Measurements from ENCODE around the gene SULT2A1. TPM values are rescaled to one million over a fixed set of nuclear protein-coding genes. Genes with fewer than 3 reads are reported as not detected.

The SULT2A1 gene
- total and polyA plus RNA-seq, 2 of the 4 experiments (the other 2 are of a cell fraction) = not detected

DNA sequence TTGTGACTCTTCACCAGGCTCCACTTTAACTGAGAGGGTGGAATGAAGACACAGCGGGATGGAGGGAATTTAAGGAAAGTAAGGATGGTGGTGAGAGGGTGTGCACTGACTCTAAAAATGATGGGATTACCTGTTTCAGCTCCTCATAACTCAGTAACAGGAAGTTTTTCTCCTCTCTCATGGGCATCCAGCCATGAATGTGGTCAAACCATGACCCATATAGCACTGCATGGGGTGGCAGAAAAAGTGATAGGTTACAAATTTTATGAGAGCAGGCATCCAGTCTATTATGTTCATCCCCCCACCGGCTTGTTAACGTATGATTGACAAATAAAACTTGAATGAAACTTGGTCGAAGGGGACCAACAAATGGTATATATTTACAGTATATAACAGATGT lies 7.2 kb downstream of the SULT2A1 start:
- H2AK5ac ChIP-seq (ENCODE audit: low read depth, low read length) = no peak overlapping the region
- H3K79me1 ChIP-seq (ENCODE audit: low read depth in 1 of 2, low read length in 2 of 2) = no peaks in the 10 kb centered on the region
- H3K36me3 ChIP-seq (ENCODE audit: control insufficient read depth, insufficient read depth, low read length) = no peaks in the 10 kb centered on the region
- H4K20me1 ChIP-seq (ENCODE audit: insufficient read depth, low read length) = no peaks in the 10 kb centered on the region
- no peaks in the 10 kb centered on the region for H3K4me1 ChIP-seq (ENCODE audit: control insufficient read depth, insufficient read depth, low read length)
- no peaks in the 10 kb centered on the region for H3K27me3 ChIP-seq (ENCODE audit: control insufficient read depth, insufficient read depth, low read length)
- no peak overlapping the region for H2BK5ac ChIP-seq (ENCODE audit: low read depth, low read length, poor library complexity, severe bottlenecking)
- no peak overlapping the region for H2BK15ac ChIP-seq (ENCODE audit: low read depth, low read length)
- no peak overlapping the region for H4K5ac ChIP-seq (ENCODE audit: low read depth, low read length)
- H2BK120ac ChIP-seq (ENCODE audit: low read depth, low read length) = no peak overlapping the region
- no peak overlapping the region for H3K4me2 ChIP-seq (ENCODE audit: low read depth, low read length)
- H3K56ac ChIP-seq (ENCODE audit: extremely low read depth, insufficient read depth, low read length) = no peak overlapping the region
- ChIA-PET POLR2A (ENCODE audit: unreplicated experiment) (no interaction called here), CTCF (interaction anchor here (0.7 kb wide), 1 partner anchor 322 kb away, joined by 3 read pairs; no protein-coding TSS in a partner anchor)
- no peak overlapping the region for H3K18ac ChIP-seq (ENCODE audit: low read depth, low read length)
- no peak overlapping the region for H2AFZ ChIP-seq (replicated peaks; ENCODE audit: low read length, poor library complexity)
- no peak overlapping the region for H3K4ac ChIP-seq (ENCODE audit: low read depth, low read length)
- H3K4me3 ChIP-seq (ENCODE audit: insufficient read depth, low read depth, low read length) = no peak overlapping the region
- no peak overlapping the region for H3K23ac ChIP-seq (ENCODE audit: low read depth, low read length)
- WGBS, 2 experiments (ENCODE audit: extremely low coverage in 2 of 2, insufficient read length in 1 of 2) = no CpG with 5 or more reads among the region's 4 CpGs
- H3K14ac ChIP-seq (replicated peaks; ENCODE audit: low read depth, low read length) = no peak overlapping the region
- in situ Hi-C loops (cut with MboI; ENCODE audit: low sequenced_read_pairs) (no loop called here), intact Hi-C loops (cut with micrococcal nuclease) (no loop called here), dilution Hi-C loops (cut with HindIII; ENCODE audit: low sequenced_read_pairs, unreplicated experiment) (no loop called here)
- H3K27ac ChIP-seq (ENCODE audit: insufficient read depth, low read length) = no peak overlapping the region
- no peak overlapping the region for H4K8ac ChIP-seq (ENCODE audit: low read depth in 2 of 2, low read length in 2 of 2)
- no peak overlapping the region for H2AK9ac ChIP-seq (replicated peaks; ENCODE audit: low read depth, low read length, poor library complexity)
- no peaks in the 10 kb centered on the region for H3K9me1 ChIP-seq (ENCODE audit: insufficient read depth, low read length)
- H3K9ac ChIP-seq (ENCODE audit: low read depth, low read length) = no peak overlapping the region
- TF ChIP-seq MXI1 (IDR thresholded peaks at IDR 0.05; ENCODE audit: borderline replicate concordance, low read depth, low read length) (no peak), CHD1 (IDR thresholded peaks at IDR 0.05; ENCODE audit: low read depth, low read length) (no peak), MAZ (IDR thresholded peaks at IDR 0.05; ENCODE audit: borderline replicate concordance, low read depth, low read length) (no peak), RCOR1 (IDR thresholded peaks at IDR 0.05; ENCODE audit: insufficient replicate concordance, low read length) (no peak), FOS (IDR thresholded peaks at IDR 0.05; ENCODE audit: low read depth, low read length) (no peak), MAFK (IDR thresholded peaks at IDR 0.05; ENCODE audit: low read depth, low read length) (no peak), RAD21 (IDR thresholded peaks at IDR 0.05; ENCODE audit: low read length) (no peak), CEBPB (IDR thresholded peaks at IDR 0.05; ENCODE audit: low read depth, low read length) (no peak), RFX5 (IDR thresholded peaks at IDR 0.05; ENCODE audit: low read depth, low read length) (no peak), SMC3 (IDR thresholded peaks at IDR 0.05; ENCODE audit: low read depth, low read length) (no peak), BHLHE40 (IDR thresholded peaks at IDR 0.05; ENCODE audit: low read depth, low read length) (no peak), NFE2L2 (IDR thresholded peaks at IDR 0.05; ENCODE audit: low read depth, low read length) (no peak), POLR2A (IDR thresholded peaks at IDR 0.05; ENCODE audit: low read depth, low read length) (no peak)
- TF ChIP-seq, protein P1, sequence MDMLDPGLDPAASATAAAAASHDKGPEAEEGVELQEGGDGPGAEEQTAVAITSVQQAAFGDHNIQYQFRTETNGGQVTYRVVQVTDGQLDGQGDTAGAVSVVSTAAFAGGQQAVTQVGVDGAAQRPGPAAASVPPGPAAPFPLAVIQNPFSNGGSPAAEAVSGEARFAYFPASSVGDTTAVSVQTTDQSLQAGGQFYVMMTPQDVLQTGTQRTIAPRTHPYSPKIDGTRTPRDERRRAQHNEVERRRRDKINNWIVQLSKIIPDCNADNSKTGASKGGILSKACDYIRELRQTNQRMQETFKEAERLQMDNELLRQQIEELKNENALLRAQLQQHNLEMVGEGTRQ (IDR thresholded peaks at IDR 0.05; ENCODE audit: low read depth, low read length) = no peak
- TF ChIP-seq, protein P2, sequence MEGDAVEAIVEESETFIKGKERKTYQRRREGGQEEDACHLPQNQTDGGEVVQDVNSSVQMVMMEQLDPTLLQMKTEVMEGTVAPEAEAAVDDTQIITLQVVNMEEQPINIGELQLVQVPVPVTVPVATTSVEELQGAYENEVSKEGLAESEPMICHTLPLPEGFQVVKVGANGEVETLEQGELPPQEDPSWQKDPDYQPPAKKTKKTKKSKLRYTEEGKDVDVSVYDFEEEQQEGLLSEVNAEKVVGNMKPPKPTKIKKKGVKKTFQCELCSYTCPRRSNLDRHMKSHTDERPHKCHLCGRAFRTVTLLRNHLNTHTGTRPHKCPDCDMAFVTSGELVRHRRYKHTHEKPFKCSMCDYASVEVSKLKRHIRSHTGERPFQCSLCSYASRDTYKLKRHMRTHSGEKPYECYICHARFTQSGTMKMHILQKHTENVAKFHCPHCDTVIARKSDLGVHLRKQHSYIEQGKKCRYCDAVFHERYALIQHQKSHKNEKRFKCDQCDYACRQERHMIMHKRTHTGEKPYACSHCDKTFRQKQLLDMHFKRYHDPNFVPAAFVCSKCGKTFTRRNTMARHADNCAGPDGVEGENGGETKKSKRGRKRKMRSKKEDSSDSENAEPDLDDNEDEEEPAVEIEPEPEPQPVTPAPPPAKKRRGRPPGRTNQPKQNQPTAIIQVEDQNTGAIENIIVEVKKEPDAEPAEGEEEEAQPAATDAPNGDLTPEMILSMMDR (conservative IDR thresholded peaks at IDR 0.05; ENCODE audit: low read depth, low read length) = no peak
- TF ChIP-seq, protein P3, sequence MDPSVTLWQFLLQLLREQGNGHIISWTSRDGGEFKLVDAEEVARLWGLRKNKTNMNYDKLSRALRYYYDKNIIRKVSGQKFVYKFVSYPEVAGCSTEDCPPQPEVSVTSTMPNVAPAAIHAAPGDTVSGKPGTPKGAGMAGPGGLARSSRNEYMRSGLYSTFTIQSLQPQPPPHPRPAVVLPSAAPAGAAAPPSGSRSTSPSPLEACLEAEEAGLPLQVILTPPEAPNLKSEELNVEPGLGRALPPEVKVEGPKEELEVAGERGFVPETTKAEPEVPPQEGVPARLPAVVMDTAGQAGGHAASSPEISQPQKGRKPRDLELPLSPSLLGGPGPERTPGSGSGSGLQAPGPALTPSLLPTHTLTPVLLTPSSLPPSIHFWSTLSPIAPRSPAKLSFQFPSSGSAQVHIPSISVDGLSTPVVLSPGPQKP (IDR thresholded peaks at IDR 0.05; ENCODE audit: borderline replicate concordance, low read depth, low read length) = no peak
- no peak overlapping the region for H4K91ac ChIP-seq (ENCODE audit: insufficient read depth, low read depth, low read length)
- H3K9me3 ChIP-seq (ENCODE audit: control insufficient read depth, insufficient read depth, low read length) = no peaks in the 10 kb centered on the region; the same call in 1 of the 2 replicates
- no peak for ATAC-seq (ENCODE audit: low read depth)
- no peak overlapping the region for H2BK20ac ChIP-seq (ENCODE audit: low read depth, low read length)
- no peak for DNase-seq
- no TSS peak for BruUV-seq (replicated peaks)

Measured in IMR-90 (cell line).